Loucy (cell line): ENCODE results near the gene C1orf52.
A peak's percentile ranks its signal among the peaks of the same experiment; 100 is the strongest.

Experiments used
- H2AFZ ChIP-seq: fragments of 200-600 bp; sonication (generic); 2 replicates; pipeline ENCODE4 v1.6.0; 2016; ENCODE audit warnings: antibody characterized with exemption, mild to moderate bottlenecking, low read length, moderate library complexity
- H3F3A ChIP-seq: fragments of 200-600 bp; 2 replicates; pipeline ENCODE4 v1.6.0; 2016; ENCODE audit warnings: antibody characterized with exemption, low read depth, mild to moderate bottlenecking
- H3K27me3 ChIP-seq: fragments of 200-600 bp; sonication (generic); 2 replicates; pipeline ENCODE4 v1.6.1; 2014; ENCODE audit warnings: low read length, mild to moderate bottlenecking; ENCODE audit not compliant: insufficient read depth, poor library complexity, severe bottlenecking
- H3K36me3 ChIP-seq: fragments of 200-600 bp; sonication (generic); 2 replicates; pipeline ENCODE4 v1.6.1; 2016; ENCODE audit warnings: low read length; ENCODE audit not compliant: insufficient read depth
- H3K4me1 ChIP-seq: fragments of 200-600 bp; sonication (generic); 2 replicates; pipeline ENCODE4 v1.5.1; 2014; ENCODE audit warnings: low read length, mild to moderate bottlenecking; ENCODE audit not compliant: insufficient read depth, poor library complexity, severe bottlenecking
- H3K4me2 ChIP-seq: fragments of 200-600 bp; sonication (generic); 2 replicates; pipeline ENCODE4 v1.6.0; 2014; ENCODE audit warnings: antibody characterized with exemption, low read length, low read depth, mild to moderate bottlenecking; ENCODE audit not compliant: poor library complexity, severe bottlenecking
- H3K4me3 ChIP-seq: fragments of 200-600 bp; sonication (generic); 2 replicates; pipeline ENCODE4 v1.5.1; 2014; ENCODE audit warnings: low read length, mild to moderate bottlenecking, mixed read lengths; ENCODE audit not compliant: poor library complexity, severe bottlenecking
- H3K79me2 ChIP-seq: fragments of 200-600 bp; sonication (generic); 2 replicates; pipeline ENCODE4 v1.6.1; 2014; ENCODE audit warnings: low read length; ENCODE audit not compliant: insufficient read depth
- H3K9ac ChIP-seq: fragments of 200-600 bp; sonication (generic); 2 replicates; pipeline ENCODE4 v1.6.0; 2014; ENCODE audit warnings: mild to moderate bottlenecking, low read depth, low read length, moderate library complexity; ENCODE audit not compliant: poor library complexity, severe bottlenecking
- H3K9me2 ChIP-seq: fragments of 200-600 bp; sonication (generic); replicated peaks from 2 replicates; pipeline ENCODE4 v1.6.1; 2016; ENCODE audit warnings: low read depth, low read length, mixed read lengths
- H3K9me3 ChIP-seq: fragments of 200-600 bp; sonication (generic); 2 replicates; pipeline ENCODE4 v1.6.1; 2014; ENCODE audit warnings: mild to moderate bottlenecking, antibody characterized with exemption, low read length, low read depth; ENCODE audit not compliant: insufficient read depth
- H4K20me1 ChIP-seq: fragments of 200-600 bp; sonication (generic); 2 replicates; pipeline ENCODE4 v1.6.0; 2014; ENCODE audit warnings: antibody characterized with exemption, low read length, mild to moderate bottlenecking; ENCODE audit not compliant: insufficient read depth, poor library complexity, severe bottlenecking
- CTCF ChIP-seq: fragments of 200-600 bp; sonication (generic); conservative IDR thresholded peaks from 2 replicates; pipeline ENCODE4 v1.5.1; 2014; ENCODE audit warnings: mild to moderate bottlenecking, antibody characterized with exemption, low read length
- EZH2phosphoT487 ChIP-seq: fragments of 200-600 bp; IDR thresholded peaks from 2 replicates; pipeline ENCODE4 v1.6.1; 2018; ENCODE audit warnings: antibody characterized with exemption, mild to moderate bottlenecking, moderate library complexity, borderline replicate concordance

Gene C1orf52

GRCh38 chr1:85259118-85259911 is at the start of gene C1orf52:
Gene C1orf52, minus strand, starts transcription at chr1:85259662. Its CDS starts 29 bp downstream, at chr1:85259633.
- peak within 1 kb of the TSS; percentile 91 for H3K4me3 ChIP-seq
- H3F3A ChIP-seq = no peaks in the 10 kb centered on the region
- H3K27me3 ChIP-seq = no peaks in the 10 kb centered on the region
- peaks cover 41% of the 10 kb centered on the region for H3K79me2 ChIP-seq
- no peaks in the 10 kb centered on the region for H3K9me3 ChIP-seq
- TF ChIP-seq CTCF (peak; percentile 80), EZH2phosphoT487 (no peak)
- peak within 1 kb of the TSS; percentile 77 for H3K9ac ChIP-seq
- H3K4me2 ChIP-seq = peak within 1 kb of the TSS; percentile 88
- no peaks in the 10 kb centered on the region; the same call in 1 of the 2 replicates for H3K36me3 ChIP-seq
- H3K4me1 ChIP-seq = peaks cover 21% of the 10 kb centered on the region
- H4K20me1 ChIP-seq = peaks cover 41% of the 10 kb centered on the region
- H2AFZ ChIP-seq = peak within 1 kb of the TSS; percentile 77
- no peaks in the 10 kb centered on the region for H3K9me2 ChIP-seq

GRCh38 chr1:85308833-85309350 is 49.4 kb upstream of the C1orf52 start:
- Histone ChIP-seq H3F3A (no peaks in the 10 kb centered on the region), H3K36me3 (no peaks in the 10 kb centered on the region), H3K4me2 (no peak overlapping the region), H3K79me2 (no peaks in the 10 kb centered on the region), H3K27me3 (no peaks in the 10 kb centered on the region), H3K9me3 (no peaks in the 10 kb centered on the region), H4K20me1 (no peaks in the 10 kb centered on the region), H3K4me3 (no peak overlapping the region), H3K9me2 (no peaks in the 10 kb centered on the region), H2AFZ (no peak overlapping the region), H3K4me1 (no peaks in the 10 kb centered on the region), H3K9ac (no peak overlapping the region)
- TF ChIP-seq CTCF (no peak), EZH2phosphoT487 (no peak)

DNA sequence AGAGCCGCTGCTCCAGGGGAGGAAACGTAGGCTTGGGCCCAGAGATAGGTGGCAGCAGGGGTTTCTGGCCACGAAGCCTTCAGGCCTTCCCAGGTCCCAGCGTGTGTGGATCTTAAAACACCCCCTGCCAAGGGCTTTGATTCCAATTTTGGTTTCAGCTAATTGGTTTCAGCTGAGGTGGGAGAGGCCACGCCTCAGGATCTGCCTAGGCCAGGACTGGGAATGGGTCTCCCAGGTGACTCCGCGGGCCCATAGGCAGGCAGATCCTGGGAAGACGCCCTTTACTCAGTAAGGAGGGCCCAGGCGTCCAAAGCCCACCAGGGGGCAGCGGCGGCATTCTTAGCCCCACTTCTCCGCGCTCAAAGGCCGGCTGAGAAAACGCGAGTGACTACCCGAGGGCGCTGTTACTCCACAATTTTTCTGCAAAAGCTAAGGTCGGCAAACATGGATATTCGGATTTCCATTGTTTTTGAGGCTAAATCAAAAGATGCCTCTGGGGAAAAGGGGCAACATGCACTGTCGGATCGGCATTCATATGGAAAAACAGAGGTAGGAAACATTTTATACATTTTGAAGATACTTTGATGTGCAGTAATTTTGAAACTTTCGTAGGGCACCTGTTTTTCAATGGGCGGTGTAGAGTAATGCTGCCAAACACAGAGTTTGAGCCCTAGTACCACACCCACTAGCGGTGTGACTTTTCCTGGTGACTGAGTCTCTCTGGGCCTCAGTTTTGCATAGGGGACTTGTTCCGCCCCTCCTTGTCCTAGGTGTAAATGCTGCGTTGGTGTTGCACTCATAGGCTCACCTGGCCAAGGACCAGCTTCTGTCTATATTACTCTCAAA is 48.7 kb upstream of the C1orf52 start:
- no peaks in the 10 kb centered on the region for H3F3A ChIP-seq
- peak overlapping the region; percentile 78; the same call in 1 of the 2 replicates for H2AFZ ChIP-seq
- H3K4me1 ChIP-seq = no peaks in the 10 kb centered on the region
- H3K4me3 ChIP-seq = peak overlapping the region; percentile 50
- no peaks in the 10 kb centered on the region for H3K36me3 ChIP-seq
- no peaks in the 10 kb centered on the region for H3K79me2 ChIP-seq
- peak overlapping the region; percentile 66 for H3K4me2 ChIP-seq
- H3K27me3 ChIP-seq = no peaks in the 10 kb centered on the region
- no peak for TF ChIP-seq EZH2phosphoT487
- peak; percentile 99 for TF ChIP-seq CTCF
- H3K9me2 ChIP-seq = no peaks in the 10 kb centered on the region
- no peaks in the 10 kb centered on the region for H4K20me1 ChIP-seq
- H3K9ac ChIP-seq = no peak overlapping the region
- no peaks in the 10 kb centered on the region for H3K9me3 ChIP-seq
